ENCODE results near the gene REXO1.

- TF ChIP-seq EZH2phosphoT487 (IDR thresholded peaks at IDR 0.05; ENCODE audit: low read length): no peak
- no peak for TF ChIP-seq CTCF (IDR thresholded peaks at IDR 0.05; ENCODE audit: low read length)
Observed at GRCh38 chr19:1884291-1884718, 36.0 kb upstream of the REXO1 start.

Data from MM.1S (cell line).